COLO668 (cell line): ENCODE measurements around the gene DUSP2.
A peak's percentile ranks its signal among the peaks of the same experiment; 100 is the strongest.

Experiments used
- DNase-seq: peaks from one replicate; lab custom pipeline; 2025; ENCODE audit not compliant: unreplicated experiment; lab: John Stamatoyannopoulos, UW

DUSP2 gene

GRCh38 chr2:96115631-96116423 is 29.4 kb downstream of the DUSP2 start:
- no peak for DNase-seq

- DNase-seq, result no peak
Measured at GRCh38 chr2:96114903-96115581, 30.2 kb downstream of the DUSP2 start.

- no peak for DNase-seq
Measured at GRCh38 chr2:96114546-96114902, 30.7 kb downstream of the DUSP2 start.

- DNase-seq, result no peak
Measured at GRCh38 chr2:96113951-96114350, 31.3 kb downstream of the DUSP2 start.

- DNase-seq, result no peak
Measured at GRCh38 chr2:96113367-96113677, 31.9 kb downstream of the DUSP2 start.

GRCh38 chr2:96112501-96113366 is 32.5 kb downstream of the DUSP2 start:
- no peak for DNase-seq

GRCh38 chr2:96111823-96112500 is 33.3 kb downstream of the DUSP2 start:
- peak; percentile 20 for DNase-seq

- no peak for DNase-seq
Measured at GRCh38 chr2:96111257-96111640, 34.0 kb downstream of the DUSP2 start.

- no peak for DNase-seq
Measured at GRCh38 chr2:96110621-96111256, 34.5 kb downstream of the DUSP2 start.

GRCh38 chr2:96109931-96110511 is 35.2 kb downstream of the DUSP2 start:
- no peak for DNase-seq

- DNase-seq, result no peak
Measured at GRCh38 chr2:96109361-96109680, 35.9 kb downstream of the DUSP2 start.

GRCh38 chr2:96108541-96109360 is 36.5 kb downstream of the DUSP2 start:
- DNase-seq, result no peak

GRCh38 chr2:96108151-96108540 is 37.1 kb downstream of the DUSP2 start:
- no peak for DNase-seq

GRCh38 chr2:96107708-96108065 is 37.6 kb downstream of the DUSP2 start:
- DNase-seq, result no peak

GRCh38 chr2:96106991-96107707 is 38.1 kb downstream of the DUSP2 start:
- no peak for DNase-seq

GRCh38 chr2:96105994-96106715 is 39.1 kb downstream of the DUSP2 start:
- no peak for DNase-seq

- DNase-seq, result no peak
Measured at GRCh38 chr2:96105152-96105915, 39.9 kb downstream of the DUSP2 start.

- DNase-seq, result no peak
Measured at GRCh38 chr2:96104487-96104861, 40.8 kb downstream of the DUSP2 start.
